Measurements from ENCODE around the gene NTM. TPM values are rescaled to one million over a fixed set of nuclear protein-coding genes. Genes with fewer than 3 reads are reported as not detected.

The NTM gene
- polyA plus RNA-seq, 2 donors, result 0.24 to 1.1 TPM

DNA sequence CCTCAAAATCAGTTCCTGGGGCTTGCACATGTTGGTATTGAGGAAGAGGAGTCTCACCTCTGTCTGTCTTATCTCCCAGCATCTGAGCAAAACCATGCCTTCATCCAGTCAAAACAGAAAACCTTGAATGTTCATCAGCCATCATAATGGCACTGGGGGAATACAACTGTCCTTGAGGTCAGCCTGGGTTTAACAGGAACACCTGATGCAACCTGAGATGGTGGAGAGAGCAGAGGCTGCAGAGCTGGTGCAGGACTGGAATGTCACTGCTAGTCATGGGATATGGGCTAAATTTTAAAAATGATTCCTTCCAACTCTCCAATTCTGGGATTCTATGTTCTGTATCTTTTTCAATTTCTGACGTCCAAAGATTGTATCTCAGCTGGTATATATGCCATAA lies 931.0 kb downstream of the NTM start:
- H3K4me1 ChIP-seq (ENCODE audit: control insufficient read depth in 2 of 2, insufficient read depth in 2 of 2, low read length in 1 of 2), result no peaks in the 10 kb centered on the region
- WGBS, 2 donors, result 78% methylated on average over 1 of the region's 1 CpG
- no peak overlapping the region for H3K27ac ChIP-seq (ENCODE audit: low read depth in 2 of 2, low read length in 1 of 2)
- peaks cover 0 to 4% of the 10 kb centered on the region in 2 donors for H3K9me3 ChIP-seq (ENCODE audit: control insufficient read depth in 2 of 2, insufficient read depth in 1 of 2, low read depth in 1 of 2, low read length in 1 of 2)
- no peak overlapping the region for H3K4me3 ChIP-seq (ENCODE audit: low read depth in 1 of 2, low read length in 2 of 2)
- no peaks in the 10 kb centered on the region for H3K27me3 ChIP-seq (ENCODE audit: control insufficient read depth in 1 of 2, insufficient read depth in 2 of 2, low read length in 2 of 2)
- no peaks in the 10 kb centered on the region for H3K36me3 ChIP-seq (ENCODE audit: control insufficient read depth in 2 of 2, insufficient read depth in 2 of 2, low read length in 1 of 2)

DNA sequence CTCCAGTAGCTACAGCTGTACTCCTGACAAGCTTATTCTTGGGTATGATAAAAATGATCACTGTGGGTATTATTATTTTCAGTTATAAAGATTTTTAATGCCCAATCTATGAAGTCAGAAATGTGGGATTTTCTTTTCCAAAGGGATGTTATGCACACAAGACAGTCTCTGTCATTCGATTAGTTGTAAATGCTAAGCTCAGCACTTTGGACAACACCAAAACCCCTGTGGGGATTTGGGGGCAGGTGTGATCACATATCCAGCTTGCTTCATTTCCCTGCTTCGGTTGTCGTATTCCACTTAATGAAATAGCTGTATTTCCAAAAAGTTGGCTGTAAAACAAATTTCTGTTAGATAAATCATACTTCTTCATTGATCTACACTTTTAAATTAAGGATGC lies 931.5 kb downstream of the NTM start:
- 78 to 86% methylated on average over 3 of the region's 3 CpGs for WGBS, 2 donors
- H3K36me3 ChIP-seq (ENCODE audit: control insufficient read depth in 2 of 2, insufficient read depth in 2 of 2, low read length in 1 of 2), result no peaks in the 10 kb centered on the region
- no peaks in the 10 kb centered on the region for H3K4me1 ChIP-seq (ENCODE audit: control insufficient read depth in 2 of 2, insufficient read depth in 2 of 2, low read length in 1 of 2)
- peaks cover 0 to 4% of the 10 kb centered on the region in 2 donors for H3K9me3 ChIP-seq (ENCODE audit: control insufficient read depth in 2 of 2, insufficient read depth in 1 of 2, low read depth in 1 of 2, low read length in 1 of 2)
- H3K27me3 ChIP-seq (ENCODE audit: control insufficient read depth in 1 of 2, insufficient read depth in 2 of 2, low read length in 2 of 2), result no peaks in the 10 kb centered on the region
- no peak overlapping the region for H3K4me3 ChIP-seq (ENCODE audit: low read depth in 1 of 2, low read length in 2 of 2)
- no peak overlapping the region for H3K27ac ChIP-seq (ENCODE audit: low read depth in 2 of 2, low read length in 1 of 2)

DNA sequence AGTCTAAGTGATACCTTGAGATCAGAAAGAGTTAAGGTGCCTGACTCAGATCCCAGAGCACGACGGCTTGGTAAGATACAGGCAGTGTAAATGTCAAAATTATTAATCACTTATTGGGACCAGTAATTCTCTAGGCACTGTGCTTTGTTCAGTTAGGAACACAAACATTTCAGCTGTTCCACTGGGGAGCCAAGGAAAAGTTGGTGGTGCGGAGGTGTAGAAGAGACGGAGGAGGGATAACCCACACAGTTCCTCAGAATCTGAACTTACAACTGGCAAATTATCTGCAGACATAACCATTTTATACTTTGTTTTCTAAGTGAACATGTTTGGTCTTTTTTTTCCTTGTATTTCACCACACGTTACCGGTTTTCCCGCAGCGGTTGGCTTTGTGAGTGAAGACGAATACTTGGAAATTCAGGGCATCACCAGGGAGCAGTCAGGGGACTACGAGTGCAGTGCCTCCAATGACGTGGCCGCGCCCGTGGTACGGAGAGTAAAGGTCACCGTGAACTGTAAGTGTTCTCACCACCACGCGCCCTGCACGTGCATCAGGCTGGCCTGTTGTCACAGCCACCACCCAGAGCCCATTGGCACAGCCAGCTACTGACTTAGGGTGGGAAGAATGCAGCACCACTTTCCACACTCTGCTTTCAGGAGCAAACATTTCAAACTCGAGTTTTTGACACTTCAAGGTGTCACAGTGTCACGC lies 937.0 kb downstream of the NTM start:
- H3K4me3 ChIP-seq (ENCODE audit: low read depth in 1 of 2, low read length in 2 of 2), result no peak overlapping the region
- no peak overlapping the region for H3K27ac ChIP-seq (ENCODE audit: low read depth in 2 of 2, low read length in 1 of 2)
- H3K27me3 ChIP-seq (ENCODE audit: control insufficient read depth in 1 of 2, insufficient read depth in 2 of 2, low read length in 2 of 2), result no peaks in the 10 kb centered on the region
- peaks cover 0 to 3% of the 10 kb centered on the region in 2 donors for H3K9me3 ChIP-seq (ENCODE audit: control insufficient read depth in 2 of 2, insufficient read depth in 1 of 2, low read depth in 1 of 2, low read length in 1 of 2)
- 80% methylated on average over 21 of the region's 21 CpGs for WGBS, 2 donors
- no peaks in the 10 kb centered on the region for H3K4me1 ChIP-seq (ENCODE audit: control insufficient read depth in 2 of 2, insufficient read depth in 2 of 2, low read length in 1 of 2)
- H3K36me3 ChIP-seq (ENCODE audit: control insufficient read depth in 2 of 2, insufficient read depth in 2 of 2, low read length in 1 of 2), result no peaks in the 10 kb centered on the region

DNA sequence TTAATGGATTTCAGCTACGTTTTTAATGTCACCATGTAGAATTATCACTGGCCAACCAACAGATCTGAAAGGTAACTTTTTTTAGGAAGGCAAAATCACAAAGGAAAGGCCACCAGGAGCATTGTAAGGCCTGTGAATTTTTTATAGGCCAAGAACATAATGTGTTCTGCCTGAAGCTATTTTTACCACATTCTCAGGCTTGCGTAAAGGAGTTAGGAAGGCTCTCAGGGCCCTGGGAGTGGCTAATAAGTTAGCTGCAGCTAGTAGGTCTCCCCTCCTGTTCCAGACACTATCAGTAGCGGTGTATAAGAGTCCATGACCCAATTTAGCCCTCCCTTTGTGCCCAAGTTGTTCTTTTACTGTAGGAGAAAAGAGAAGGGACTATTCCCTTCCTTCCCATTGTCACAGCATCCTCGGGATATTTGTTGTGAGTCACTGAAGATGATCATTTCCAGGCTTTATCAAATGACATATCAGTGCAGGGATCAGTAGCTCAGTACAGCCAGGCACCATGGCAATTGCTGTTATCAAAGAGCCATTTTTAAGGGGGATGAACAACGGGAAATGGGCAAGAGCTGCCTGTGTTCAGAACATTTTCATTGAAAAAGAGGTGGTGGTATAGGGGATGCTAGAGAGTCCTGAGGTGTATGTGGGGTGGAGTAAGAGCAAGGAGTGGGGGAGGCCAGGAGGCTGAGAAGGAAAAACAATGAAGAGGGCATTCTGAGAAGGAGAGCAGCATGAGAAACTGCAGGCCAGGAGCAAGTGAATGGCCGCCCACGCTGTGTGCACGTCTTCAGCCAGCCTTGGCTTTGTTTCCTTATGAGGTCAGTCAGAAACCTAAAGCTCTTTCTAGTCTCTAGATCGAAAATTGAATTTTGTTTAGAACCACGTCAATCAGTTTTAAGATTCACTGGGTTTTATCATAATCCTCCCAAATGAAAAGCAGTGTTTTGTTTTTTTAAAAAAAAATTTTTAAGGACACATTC lies 940.3 kb downstream of the NTM start:
- H3K4me1 ChIP-seq (ENCODE audit: control insufficient read depth in 2 of 2, insufficient read depth in 2 of 2, low read length in 1 of 2), result no peaks in the 10 kb centered on the region
- no peak overlapping the region for H3K27ac ChIP-seq (ENCODE audit: low read depth in 2 of 2, low read length in 1 of 2)
- peaks cover 2 to 3% of the 10 kb centered on the region in 2 donors for H3K9me3 ChIP-seq (ENCODE audit: control insufficient read depth in 2 of 2, insufficient read depth in 1 of 2, low read depth in 1 of 2, low read length in 1 of 2)
- no peaks in the 10 kb centered on the region for H3K36me3 ChIP-seq (ENCODE audit: control insufficient read depth in 2 of 2, insufficient read depth in 2 of 2, low read length in 1 of 2)
- H3K27me3 ChIP-seq (ENCODE audit: control insufficient read depth in 1 of 2, insufficient read depth in 2 of 2, low read length in 2 of 2), result no peaks in the 10 kb centered on the region
- WGBS, 2 donors, result 70 to 77% methylated on average over 10 of the region's 10 CpGs
- H3K4me3 ChIP-seq (ENCODE audit: low read depth in 1 of 2, low read length in 2 of 2), result no peak overlapping the region

DNA sequence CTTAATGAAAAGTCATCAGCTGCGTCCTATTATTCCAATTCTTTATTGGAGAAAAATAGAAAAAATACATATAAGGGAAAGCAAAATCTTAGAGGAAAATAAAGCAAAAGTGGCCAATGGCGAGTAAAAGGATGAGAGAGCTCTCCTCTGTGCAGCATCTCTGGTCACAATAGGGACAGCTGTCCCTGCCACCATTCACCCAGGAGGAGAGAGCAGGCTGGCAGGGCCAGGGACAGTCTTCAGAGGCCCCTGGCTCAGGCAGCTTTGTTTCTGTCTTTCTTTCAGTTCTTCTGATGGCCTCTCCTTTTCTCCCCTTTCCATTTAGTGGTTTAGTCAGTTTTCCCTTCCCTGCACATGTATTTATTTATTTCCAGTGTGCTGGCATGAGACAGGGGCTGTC lies 941.3 kb downstream of the NTM start:
- Histone ChIP-seq H3K9me3 (ENCODE audit: control insufficient read depth in 2 of 2, insufficient read depth in 1 of 2, low read depth in 1 of 2, low read length in 1 of 2) (peaks cover 3 to 4% of the 10 kb centered on the region in 2 donors), H3K36me3 (ENCODE audit: control insufficient read depth in 2 of 2, insufficient read depth in 2 of 2, low read length in 1 of 2) (no peaks in the 10 kb centered on the region), H3K27me3 (ENCODE audit: control insufficient read depth in 1 of 2, insufficient read depth in 2 of 2, low read length in 2 of 2) (no peaks in the 10 kb centered on the region), H3K4me1 (ENCODE audit: control insufficient read depth in 2 of 2, insufficient read depth in 2 of 2, low read length in 1 of 2) (no peaks in the 10 kb centered on the region), H3K4me3 (ENCODE audit: low read depth in 1 of 2, low read length in 2 of 2) (no peak overlapping the region), H3K27ac (ENCODE audit: low read depth in 2 of 2, low read length in 1 of 2) (no peak overlapping the region)
- 88 to 91% methylated on average over 2 of the region's 2 CpGs for WGBS, 2 donors

DNA sequence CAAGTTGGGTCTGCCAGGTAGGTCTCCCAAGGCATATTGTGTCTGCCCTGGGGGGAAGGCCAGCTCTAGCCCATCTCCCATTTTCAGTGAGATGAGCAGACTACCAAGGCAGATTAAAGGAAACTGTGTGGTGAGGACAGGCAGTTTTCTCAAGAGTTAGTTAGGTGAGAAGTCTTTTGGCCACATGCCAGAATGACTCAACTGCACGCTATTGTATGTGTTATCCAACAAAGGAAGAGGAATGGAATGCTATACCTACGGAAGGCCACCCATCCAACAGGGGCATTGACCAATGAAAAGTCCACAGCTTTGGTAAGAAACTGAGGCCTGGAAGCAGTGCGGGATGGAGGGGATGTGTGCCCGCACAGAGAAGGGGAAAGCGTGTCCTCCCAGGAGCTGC lies 941.7 kb downstream of the NTM start:
- H3K4me1 ChIP-seq (ENCODE audit: control insufficient read depth in 2 of 2, insufficient read depth in 2 of 2, low read length in 1 of 2), result no peaks in the 10 kb centered on the region
- peaks cover 3 to 4% of the 10 kb centered on the region in 2 donors for H3K9me3 ChIP-seq (ENCODE audit: control insufficient read depth in 2 of 2, insufficient read depth in 1 of 2, low read depth in 1 of 2, low read length in 1 of 2)
- no peaks in the 10 kb centered on the region for H3K36me3 ChIP-seq (ENCODE audit: control insufficient read depth in 2 of 2, insufficient read depth in 2 of 2, low read length in 1 of 2)
- H3K27ac ChIP-seq (ENCODE audit: low read depth in 2 of 2, low read length in 1 of 2), result no peak overlapping the region
- no peak overlapping the region for H3K4me3 ChIP-seq (ENCODE audit: low read depth in 1 of 2, low read length in 2 of 2)
- WGBS, 2 donors, result 76 to 87% methylated on average over 5 of the region's 5 CpGs
- H3K27me3 ChIP-seq (ENCODE audit: control insufficient read depth in 1 of 2, insufficient read depth in 2 of 2, low read length in 2 of 2), result no peaks in the 10 kb centered on the region

DNA sequence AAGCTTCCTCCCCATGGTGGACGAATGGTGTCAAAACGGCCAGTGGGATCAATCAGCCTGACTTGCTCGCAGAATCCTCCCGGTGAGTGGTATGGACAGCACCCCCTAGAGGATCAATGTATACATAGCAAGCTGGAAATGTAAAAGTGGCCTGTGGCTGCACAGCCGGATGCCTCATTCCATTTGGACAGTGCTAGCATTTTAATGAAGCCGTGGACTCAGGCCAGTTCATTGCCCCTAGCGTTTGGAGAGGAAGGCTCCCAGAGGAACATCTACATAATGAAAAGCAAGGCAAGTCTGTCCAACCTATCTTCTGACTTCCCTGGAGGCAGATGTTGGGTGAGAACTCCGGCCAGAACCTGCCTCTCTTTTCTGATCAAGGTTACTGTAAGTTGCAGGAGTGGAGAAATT lies 942.3 kb downstream of the NTM start:
- H3K36me3 ChIP-seq (ENCODE audit: control insufficient read depth in 2 of 2, insufficient read depth in 2 of 2, low read length in 1 of 2), result no peaks in the 10 kb centered on the region
- no peak overlapping the region for H3K27ac ChIP-seq (ENCODE audit: low read depth in 2 of 2, low read length in 1 of 2)
- WGBS, 2 donors, result 30 to 31% methylated on average over 8 of the region's 8 CpGs
- no peaks in the 10 kb centered on the region for H3K4me1 ChIP-seq (ENCODE audit: control insufficient read depth in 2 of 2, insufficient read depth in 2 of 2, low read length in 1 of 2)
- H3K4me3 ChIP-seq (ENCODE audit: low read depth in 1 of 2, low read length in 2 of 2), result no peak overlapping the region
- H3K9me3 ChIP-seq (ENCODE audit: control insufficient read depth in 2 of 2, insufficient read depth in 1 of 2, low read depth in 1 of 2, low read length in 1 of 2), result peaks cover 3 to 4% of the 10 kb centered on the region in 2 donors
- H3K27me3 ChIP-seq (ENCODE audit: control insufficient read depth in 1 of 2, insufficient read depth in 2 of 2, low read length in 2 of 2), result no peaks in the 10 kb centered on the region

DNA sequence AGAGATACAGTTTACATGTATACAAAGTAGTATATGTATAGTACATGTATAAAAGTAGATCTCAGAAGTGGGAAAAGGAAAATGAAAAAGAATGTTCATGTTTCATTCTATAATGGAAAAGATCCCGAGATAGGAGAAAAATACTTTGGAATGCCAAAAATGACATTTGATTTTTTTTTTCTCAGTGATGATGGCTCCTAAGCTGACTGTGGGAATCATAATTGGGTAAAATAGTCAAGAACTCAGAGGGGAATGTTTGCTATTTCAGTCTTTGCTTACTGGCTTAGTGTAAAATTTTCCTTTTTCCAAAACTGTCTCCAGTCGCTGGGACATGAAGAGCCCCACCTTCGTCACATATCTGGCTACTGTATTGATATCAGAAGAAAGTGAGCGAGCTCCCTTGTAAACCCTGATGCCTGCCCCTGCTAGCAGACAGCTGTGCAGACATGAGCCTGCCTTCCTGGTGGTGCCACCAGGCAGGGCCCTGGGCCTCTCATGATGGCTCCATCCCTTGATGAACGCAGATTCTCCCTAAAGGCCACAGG lies 944.6 kb downstream of the NTM start:
- H3K4me1 ChIP-seq (ENCODE audit: control insufficient read depth in 2 of 2, insufficient read depth in 2 of 2, low read length in 1 of 2), result no peaks in the 10 kb centered on the region
- peaks cover 0 to 3% of the 10 kb centered on the region in 2 donors for H3K36me3 ChIP-seq (ENCODE audit: control insufficient read depth in 2 of 2, insufficient read depth in 2 of 2, low read length in 1 of 2)
- no peaks in the 10 kb centered on the region for H3K27me3 ChIP-seq (ENCODE audit: control insufficient read depth in 1 of 2, insufficient read depth in 2 of 2, low read length in 2 of 2)
- no peak overlapping the region for H3K27ac ChIP-seq (ENCODE audit: low read depth in 2 of 2, low read length in 1 of 2)
- WGBS, 2 donors, result 72 to 75% methylated on average over 5 of the region's 5 CpGs
- H3K9me3 ChIP-seq (ENCODE audit: control insufficient read depth in 2 of 2, insufficient read depth in 1 of 2, low read depth in 1 of 2, low read length in 1 of 2), result peaks cover 6 to 9% of the 10 kb centered on the region in 2 donors
- no peak overlapping the region for H3K4me3 ChIP-seq (ENCODE audit: low read depth in 1 of 2, low read length in 2 of 2)

DNA sequence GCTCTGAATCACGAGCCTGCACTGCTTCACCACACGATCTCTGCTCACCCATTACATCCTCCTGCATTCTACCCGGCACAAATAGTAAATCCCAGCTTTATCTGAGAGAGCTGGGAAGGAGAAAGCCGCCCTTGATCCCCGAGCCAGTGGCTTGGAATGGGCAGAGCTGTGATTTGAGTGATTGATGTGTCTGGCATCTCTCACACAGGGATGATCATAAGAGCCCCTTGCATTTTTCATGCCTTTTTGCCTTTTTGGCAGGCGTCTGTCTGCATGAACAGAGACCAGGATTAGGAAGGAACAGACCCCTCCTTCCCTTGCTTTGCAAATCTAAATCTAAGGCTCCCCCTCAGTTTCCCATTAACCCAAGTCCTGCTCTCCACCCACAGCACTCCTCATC lies 945.3 kb downstream of the NTM start:
- Histone ChIP-seq H3K27me3 (ENCODE audit: control insufficient read depth in 1 of 2, insufficient read depth in 2 of 2, low read length in 2 of 2) (no peaks in the 10 kb centered on the region), H3K9me3 (ENCODE audit: control insufficient read depth in 2 of 2, insufficient read depth in 1 of 2, low read depth in 1 of 2, low read length in 1 of 2) (peaks cover 6 to 9% of the 10 kb centered on the region in 2 donors), H3K27ac (ENCODE audit: low read depth in 2 of 2, low read length in 1 of 2) (no peak overlapping the region), H3K4me3 (ENCODE audit: low read depth in 1 of 2, low read length in 2 of 2) (no peak overlapping the region), H3K36me3 (ENCODE audit: control insufficient read depth in 2 of 2, insufficient read depth in 2 of 2, low read length in 1 of 2) (peaks cover 0 to 3% of the 10 kb centered on the region in 2 donors), H3K4me1 (ENCODE audit: control insufficient read depth in 2 of 2, insufficient read depth in 2 of 2, low read length in 1 of 2) (no peaks in the 10 kb centered on the region)
- WGBS, 2 donors, result 55 to 65% methylated on average over 6 of the region's 6 CpGs
